ENCODE data around the gene NHSL2. TPM values are rescaled to one million over a fixed set of nuclear protein-coding genes. Genes with fewer than 3 reads are reported as not detected.
A peak's percentile ranks its signal among the peaks of the same experiment; 100 is the strongest.

The NHSL2 gene
- total RNA-seq, 2 donors from 2014 or later = 1.6 to 2.9 TPM

- Histone ChIP-seq H3K36me3 (replicated peaks in 1 of 2; ENCODE audit: insufficient read depth in 1 of 2, low read depth in 2 of 2) (no peaks in the 10 kb centered on the region), H3K4me1 (no peaks in the 10 kb centered on the region), H3K27me3 (no peaks in the 10 kb centered on the region), H3K9me3 (no peaks in the 10 kb centered on the region), H3K27ac (no peak overlapping the region), H3K4me3 (no peak overlapping the region)
- TF ChIP-seq CTCF (IDR thresholded peaks at IDR 0.05) = no peak
- no peak for TF ChIP-seq POLR2A (IDR thresholded peaks at IDR 0.05)
- WGBS, 2 donors = 64 to 65% methylated on average over 3 of the region's 3 CpGs
- ATAC-seq (no peak), DNase-seq (no peak)
- intact Hi-C loops (cut with DNase I) = loop anchor here (5.0 kb wide), 1 partner anchor 121 kb away; no protein-coding TSS in a partner anchor
These were observed 90.8 kb downstream of the NHSL2 start for GRCh38 chrX:72001471-72001870.

- Histone ChIP-seq H3K4me1 (no peaks in the 10 kb centered on the region), H3K27me3 (no peaks in the 10 kb centered on the region), H3K9me3 (no peaks in the 10 kb centered on the region), H3K27ac (no peak overlapping the region), H3K4me3 (no peak overlapping the region), H3K36me3 (replicated peaks in 1 of 2; ENCODE audit: insufficient read depth in 1 of 2, low read depth in 2 of 2) (no peaks in the 10 kb centered on the region)
- intact Hi-C loops (cut with DNase I) = loop anchor here (5.0 kb wide), 1 partner anchor 120 kb away; no protein-coding TSS in a partner anchor
- TF ChIP-seq CTCF (IDR thresholded peaks at IDR 0.05) = no peak
- no peak for TF ChIP-seq POLR2A (IDR thresholded peaks at IDR 0.05)
- no peak for DNase-seq
- 70 to 82% methylated on average over 2 of the region's 2 CpGs for WGBS, 2 donors
- no peak for ATAC-seq
These were observed 91.3 kb downstream of the NHSL2 start for GRCh38 chrX:72001906-72002305.

GRCh38 chrX:72002875-72003274 lies 92.2 kb downstream of the NHSL2 start:
- TF ChIP-seq POLR2A (IDR thresholded peaks at IDR 0.05) = no peak
- TF ChIP-seq CTCF (IDR thresholded peaks at IDR 0.05) = no peak
- Histone ChIP-seq H3K27me3 (no peaks in the 10 kb centered on the region), H3K4me1 (no peaks in the 10 kb centered on the region), H3K9me3 (no peaks in the 10 kb centered on the region), H3K27ac (no peak overlapping the region), H3K4me3 (no peak overlapping the region), H3K36me3 (replicated peaks in 1 of 2; ENCODE audit: insufficient read depth in 1 of 2, low read depth in 2 of 2) (no peaks in the 10 kb centered on the region)
- 90 to 97% methylated on average over 5 to 6 of the region's 6 CpGs for WGBS, 2 donors
- intact Hi-C loops (cut with DNase I) = loop anchor here (5.0 kb wide), 1 partner anchor 119 kb away; no protein-coding TSS in a partner anchor
- no peak for ATAC-seq
- no peak for DNase-seq

- intact Hi-C loops (cut with DNase I) = loop anchor here (5.0 kb wide), 1 partner anchor 118 kb away; no protein-coding TSS in a partner anchor
- WGBS, 2 donors = 20 to 37% methylated on average over 4 to 16 of the region's 17 CpGs
- H3K27me3 ChIP-seq = no peaks in the 10 kb centered on the region
These were observed 93.4 kb downstream of the NHSL2 start for GRCh38 chrX:72003811-72004750.

More at GRCh38 chrX:72003811-72004750, 93.4 kb downstream of the NHSL2 start:
- no peak overlapping the region for H3K27ac ChIP-seq
- DNase-seq = peak in 3 of 4 donors; percentile 31 to 60 (median 58)
- no peaks in the 10 kb centered on the region for H3K36me3 ChIP-seq (replicated peaks in 1 of 2; ENCODE audit: insufficient read depth in 1 of 2, low read depth in 2 of 2)
- peak; percentile 42 for ATAC-seq
- no peak overlapping the region for H3K4me3 ChIP-seq
- no peaks in the 10 kb centered on the region for H3K9me3 ChIP-seq
- no peaks in the 10 kb centered on the region for H3K4me1 ChIP-seq
- TF ChIP-seq POLR2A (IDR thresholded peaks at IDR 0.05) (no peak), CTCF (IDR thresholded peaks at IDR 0.05) (peak in 3 of 7 experiments; percentile 17 to 29 (median 20))

Measured in body of pancreas (tissue), 4 donors.